NCI-H510A (cell line): ENCODE measurements around the gene HSPA5.
"Not testable (repeated sequence)": the region's sequence is repeated elsewhere in the genome, so short reads cannot be mapped to it uniquely, and the experiment has no call there.

Experiments
- DNase-seq: peaks from one replicate; lab custom pipeline; 2025; lab: John Stamatoyannopoulos, UW

HSPA5 gene

GRCh38 chr9:125241000-125241862 is at the start of gene HSPA5:
HSPA5 (minus strand) TSS chr9:125241343; CDS start chr9:125241126, 217 bp downstream.
- peak; percentile 97 for DNase-seq

- not testable (repeated sequence) for DNase-seq
Observed at GRCh38 chr9:125286935-125287433, 45.8 kb upstream of the HSPA5 start.

GRCh38 chr9:125284855-125285254 is 43.7 kb upstream of the HSPA5 start:
- DNase-seq = no peak

GRCh38 chr9:125280945-125281344 is 39.8 kb upstream of the HSPA5 start:
- DNase-seq = no peak

GRCh38 chr9:125277411-125277810 is 36.3 kb upstream of the HSPA5 start:
- DNase-seq = no peak

GRCh38 chr9:125276771-125277170 is 35.6 kb upstream of the HSPA5 start:
- DNase-seq = no peak

GRCh38 chr9:125272697-125273096 is 31.6 kb upstream of the HSPA5 start:
- no peak for DNase-seq

- no peak for DNase-seq
Observed at GRCh38 chr9:125271081-125271480, 29.9 kb upstream of the HSPA5 start.

GRCh38 chr9:125269014-125269397 is 27.9 kb upstream of the HSPA5 start:
- no peak for DNase-seq

GRCh38 chr9:125268394-125269013 is 27.4 kb upstream of the HSPA5 start:
- DNase-seq = no peak

- not testable (repeated sequence) for DNase-seq
Observed at GRCh38 chr9:125264068-125264467, 22.9 kb upstream of the HSPA5 start.

- DNase-seq = no peak
Observed at GRCh38 chr9:125262294-125262991, 21.3 kb upstream of the HSPA5 start.

GRCh38 chr9:125261501-125262293 is 20.6 kb upstream of the HSPA5 start, which contains the start of gene GAPVD1:
GAPVD1 (plus strand) TSS chr9:125261826; CDS start chr9:125298922, 37,096 bp downstream.
- DNase-seq = peak; percentile 90

- no peak for DNase-seq
Observed at GRCh38 chr9:125260561-125260960, 19.4 kb upstream of the HSPA5 start.

- no peak for DNase-seq
Observed at GRCh38 chr9:125258832-125259534, 17.8 kb upstream of the HSPA5 start.

GRCh38 chr9:125258160-125258785 is 17.1 kb upstream of the HSPA5 start:
- no peak for DNase-seq

- no peak for DNase-seq
Observed at GRCh38 chr9:125255781-125256391, 14.7 kb upstream of the HSPA5 start.

GRCh38 chr9:125254231-125254630 is 13.1 kb upstream of the HSPA5 start:
- no peak for DNase-seq

- DNase-seq = no peak
Observed at GRCh38 chr9:125246261-125246667, 5.1 kb upstream of the HSPA5 start.

- DNase-seq = no peak
Observed at GRCh38 chr9:125243792-125244260, 2.7 kb upstream of the HSPA5 start.
